Measurements from ENCODE around the gene SCLY. TPM values are rescaled to one million over a fixed set of nuclear protein-coding genes. Genes with fewer than 3 reads are reported as not detected.

SCLY gene
- polyA plus RNA-seq, 2 of the 4 experiments (the other 2 are of a cell fraction) = 19.0 to 28.3 TPM

DNA sequence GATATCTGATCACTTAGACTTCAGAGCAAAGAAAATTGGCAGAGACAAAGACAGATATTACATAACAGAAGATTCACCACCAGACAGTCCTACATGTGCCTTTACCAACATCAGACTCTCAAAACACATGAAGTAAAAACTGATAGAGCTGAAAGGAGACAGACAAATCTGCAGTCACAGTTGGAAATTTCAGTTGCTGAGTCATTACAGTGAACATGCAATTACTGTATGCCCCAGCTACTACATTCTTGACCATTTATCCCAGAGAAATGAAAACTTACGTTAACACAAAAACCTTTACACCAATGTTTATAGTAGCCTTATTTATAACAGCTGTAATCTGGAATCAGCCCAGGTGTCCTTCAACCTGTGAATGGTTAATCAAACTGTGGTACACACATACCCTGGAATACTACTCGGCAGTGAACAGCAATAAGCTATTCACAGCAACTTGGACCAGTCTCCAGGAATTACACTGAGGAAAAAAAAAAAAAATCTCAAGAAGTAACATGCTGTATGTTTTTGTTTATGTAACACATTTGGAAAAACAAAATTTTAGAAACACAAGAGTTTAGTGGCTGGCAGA is 7.5 kb upstream of the SCLY start:
- H3K9me3 ChIP-seq = no peaks in the 10 kb centered on the region
- no peak overlapping the region for H3K27ac ChIP-seq
- H3K4me2 ChIP-seq = no peak overlapping the region
- no peak for TF ChIP-seq SREBF2 (IDR thresholded peaks at IDR 0.05)
- TF ChIP-seq, protein P1, sequence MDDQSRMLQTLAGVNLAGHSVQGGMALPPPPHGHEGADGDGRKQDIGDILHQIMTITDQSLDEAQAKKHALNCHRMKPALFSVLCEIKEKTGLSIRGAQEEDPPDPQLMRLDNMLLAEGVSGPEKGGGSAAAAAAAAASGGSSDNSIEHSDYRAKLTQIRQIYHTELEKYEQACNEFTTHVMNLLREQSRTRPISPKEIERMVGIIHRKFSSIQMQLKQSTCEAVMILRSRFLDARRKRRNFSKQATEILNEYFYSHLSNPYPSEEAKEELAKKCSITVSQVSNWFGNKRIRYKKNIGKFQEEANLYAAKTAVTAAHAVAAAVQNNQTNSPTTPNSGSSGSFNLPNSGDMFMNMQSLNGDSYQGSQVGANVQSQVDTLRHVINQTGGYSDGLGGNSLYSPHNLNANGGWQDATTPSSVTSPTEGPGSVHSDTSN (IDR thresholded peaks at IDR 0.05) = no peak
- TF ChIP-seq ZFP36 (IDR thresholded peaks at IDR 0.05; ENCODE audit: borderline replicate concordance, partially characterized antibody) = no peak
- no peak for TF ChIP-seq CEBPB (IDR thresholded peaks at IDR 0.05)
- no peak for TF ChIP-seq MAFK (IDR thresholded peaks at IDR 0.05; ENCODE audit: partially characterized antibody)
- no peak for TF ChIP-seq CBX8 (IDR thresholded peaks at IDR 0.05)
- TF ChIP-seq RNF2 (IDR thresholded peaks at IDR 0.05; ENCODE audit: borderline replicate concordance, low read depth) = no peak
- TF ChIP-seq, protein P2, sequence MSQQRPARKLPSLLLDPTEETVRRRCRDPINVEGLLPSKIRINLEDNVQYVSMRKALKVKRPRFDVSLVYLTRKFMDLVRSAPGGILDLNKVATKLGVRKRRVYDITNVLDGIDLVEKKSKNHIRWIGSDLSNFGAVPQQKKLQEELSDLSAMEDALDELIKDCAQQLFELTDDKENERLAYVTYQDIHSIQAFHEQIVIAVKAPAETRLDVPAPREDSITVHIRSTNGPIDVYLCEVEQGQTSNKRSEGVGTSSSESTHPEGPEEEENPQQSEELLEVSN (IDR thresholded peaks at IDR 0.05; ENCODE audit: borderline replicate concordance, low read depth) = no peak
- TF ChIP-seq EHMT2 (IDR thresholded peaks at IDR 0.05; ENCODE audit: low read depth) = no peak
- no peak for TF ChIP-seq SMC3 (IDR thresholded peaks at IDR 0.05)
- TF ChIP-seq, protein P3, sequence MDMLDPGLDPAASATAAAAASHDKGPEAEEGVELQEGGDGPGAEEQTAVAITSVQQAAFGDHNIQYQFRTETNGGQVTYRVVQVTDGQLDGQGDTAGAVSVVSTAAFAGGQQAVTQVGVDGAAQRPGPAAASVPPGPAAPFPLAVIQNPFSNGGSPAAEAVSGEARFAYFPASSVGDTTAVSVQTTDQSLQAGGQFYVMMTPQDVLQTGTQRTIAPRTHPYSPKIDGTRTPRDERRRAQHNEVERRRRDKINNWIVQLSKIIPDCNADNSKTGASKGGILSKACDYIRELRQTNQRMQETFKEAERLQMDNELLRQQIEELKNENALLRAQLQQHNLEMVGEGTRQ (IDR thresholded peaks at IDR 0.05) = no peak
- TF ChIP-seq HDAC2 (IDR thresholded peaks at IDR 0.05) = no peak
- no peak overlapping the region for H3K4me3 ChIP-seq
- CTCF ChIA-PET = no interaction called here
- POLR2A ChIA-PET = no interaction called here
- 88% methylated on average over 2 of the region's 2 CpGs for WGBS (ENCODE audit: missing lambda C conversion rate)
- DNase-seq (ENCODE audit: low read depth in 1 of 2, low spot score in 1 of 2) (no peak), FAIRE-seq (no peak), ATAC-seq (no peak)
- H3K4me1 ChIP-seq = no peaks in the 10 kb centered on the region

GRCh38 chr2:238055841-238056240 is 5.0 kb upstream of the SCLY start:
- ChIA-PET POLR2A (no interaction called here), CTCF (interaction anchor here (0.7 to 1.7 kb wide), 2 partner anchors 12 to 42 kb away, joined by 3 to 5 read pairs; no protein-coding TSS in a partner anchor)
- no peak overlapping the region for H3K4me2 ChIP-seq
- WGBS (ENCODE audit: missing lambda C conversion rate) = 82% methylated on average over 3 of the region's 3 CpGs
- no peak for TF ChIP-seq POLR2AphosphoS2 (conservative IDR thresholded peaks at IDR 0.05; ENCODE audit: low read length)
- no peak for TF ChIP-seq JUNB (IDR thresholded peaks at IDR 0.05)
- TF ChIP-seq REST (IDR thresholded peaks at IDR 0.05) = no peak
- TF ChIP-seq FOXS1 (CRISPR knock-in tag; IDR thresholded peaks at IDR 0.05) = no peak
- TF ChIP-seq CBX8 (IDR thresholded peaks at IDR 0.05) = no peak
- TF ChIP-seq MAZ (IDR thresholded peaks at IDR 0.05; ENCODE audit: borderline replicate concordance, low read depth, low read length) = no peak
- TF ChIP-seq, protein P1 (IDR thresholded peaks at IDR 0.05) = no peak
- no peak for TF ChIP-seq CHD2 (IDR thresholded peaks at IDR 0.05; ENCODE audit: low read length, partially characterized antibody)
- TF ChIP-seq HOXA7 (CRISPR knock-in tag; IDR thresholded peaks at IDR 0.05) = no peak
- no peak for TF ChIP-seq NR3C1 (IDR thresholded peaks at IDR 0.05)
- TF ChIP-seq HOXB13 (CRISPR knock-in tag; IDR thresholded peaks at IDR 0.05; ENCODE audit: low read depth) = no peak
- no peak for TF ChIP-seq RARB (CRISPR knock-in tag; IDR thresholded peaks at IDR 0.05)
- TF ChIP-seq RAD21 (conservative IDR thresholded peaks at IDR 0.05 in 1 of 2, IDR thresholded peaks at IDR 0.05 in 1 of 2) = no peak
- no peak for TF ChIP-seq ZSCAN20 (CRISPR knock-in tag; IDR thresholded peaks at IDR 0.05)
- no peak for TF ChIP-seq JUN (IDR thresholded peaks at IDR 0.05)
- TF ChIP-seq ZFP36 (IDR thresholded peaks at IDR 0.05; ENCODE audit: borderline replicate concordance, partially characterized antibody) = no peak
- TF ChIP-seq, protein P4, sequence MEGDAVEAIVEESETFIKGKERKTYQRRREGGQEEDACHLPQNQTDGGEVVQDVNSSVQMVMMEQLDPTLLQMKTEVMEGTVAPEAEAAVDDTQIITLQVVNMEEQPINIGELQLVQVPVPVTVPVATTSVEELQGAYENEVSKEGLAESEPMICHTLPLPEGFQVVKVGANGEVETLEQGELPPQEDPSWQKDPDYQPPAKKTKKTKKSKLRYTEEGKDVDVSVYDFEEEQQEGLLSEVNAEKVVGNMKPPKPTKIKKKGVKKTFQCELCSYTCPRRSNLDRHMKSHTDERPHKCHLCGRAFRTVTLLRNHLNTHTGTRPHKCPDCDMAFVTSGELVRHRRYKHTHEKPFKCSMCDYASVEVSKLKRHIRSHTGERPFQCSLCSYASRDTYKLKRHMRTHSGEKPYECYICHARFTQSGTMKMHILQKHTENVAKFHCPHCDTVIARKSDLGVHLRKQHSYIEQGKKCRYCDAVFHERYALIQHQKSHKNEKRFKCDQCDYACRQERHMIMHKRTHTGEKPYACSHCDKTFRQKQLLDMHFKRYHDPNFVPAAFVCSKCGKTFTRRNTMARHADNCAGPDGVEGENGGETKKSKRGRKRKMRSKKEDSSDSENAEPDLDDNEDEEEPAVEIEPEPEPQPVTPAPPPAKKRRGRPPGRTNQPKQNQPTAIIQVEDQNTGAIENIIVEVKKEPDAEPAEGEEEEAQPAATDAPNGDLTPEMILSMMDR (IDR thresholded peaks at IDR 0.05) = no peak
- H3K9me3 ChIP-seq = no peaks in the 10 kb centered on the region
- ATAC-seq (no peak), FAIRE-seq (no peak), DNase-seq (ENCODE audit: low read depth in 1 of 2, low spot score in 1 of 2) (no peak)
- no peak overlapping the region for H3K27ac ChIP-seq
- H3K4me3 ChIP-seq = no peak overlapping the region
- peaks cover 7% of the 10 kb centered on the region for H3K4me1 ChIP-seq
